ENCODE data around the gene PIK3C3. TPM values are rescaled to one million over a fixed set of nuclear protein-coding genes. Genes with fewer than 3 reads are reported as not detected.

PIK3C3 gene
- total RNA-seq = 59.6 and 89.4 TPM in 2 replicates

GRCh38 chr18:41954827-41955613, at the start of gene PIK3C3:
TSS of gene PIK3C3 (plus strand) at chr18:41955234. CDS start at chr18:41955292, 58 bp downstream.

